DOHH2 (cell line): ENCODE data around the gene ARMC9.
A peak's percentile ranks its signal among the peaks of the same experiment; 100 is the strongest.

Experiments
- H3F3A ChIP-seq: fragments of 200-600 bp; sonication (generic), shearing (Covaris generic); 2 replicates; pipeline ENCODE4 v1.6.0; 2016; ENCODE audit warnings: antibody characterized with exemption, mild to moderate bottlenecking; ENCODE audit not compliant: control insufficient read depth, insufficient read depth
- H3K27ac ChIP-seq: fragments of 200-600 bp; sonication (generic); 2 replicates; pipeline ENCODE4 v1.5.1; 2014; ENCODE audit warnings: low read depth, mild to moderate bottlenecking, low read length, moderate library complexity
- H3K27me3 ChIP-seq: fragments of 200-600 bp; sonication (generic); 2 replicates; pipeline ENCODE4 v1.6.1; 2014; ENCODE audit warnings: mild to moderate bottlenecking, low read length, mixed read lengths; ENCODE audit not compliant: control insufficient read depth
- H3K36me3 ChIP-seq: fragments of 200-600 bp; sonication (generic); 2 replicates; pipeline ENCODE4 v1.6.1; 2014; ENCODE audit warnings: mild to moderate bottlenecking, low read length, moderate library complexity, mixed read lengths; ENCODE audit not compliant: control insufficient read depth
- H3K4me1 ChIP-seq: fragments of 200-600 bp; sonication (generic); 2 replicates; pipeline ENCODE4 v1.6.1; 2014; ENCODE audit warnings: mild to moderate bottlenecking, low read length, mixed read lengths; ENCODE audit not compliant: control insufficient read depth
- H3K4me2 ChIP-seq: fragments of 200-600 bp; sonication (generic); 2 replicates; pipeline ENCODE4 v1.6.0; 2014; ENCODE audit warnings: mild to moderate bottlenecking, low read length, moderate library complexity
- H3K4me3 ChIP-seq: fragments of 200-600 bp; sonication (generic); 2 replicates; pipeline ENCODE4 v1.5.1; 2014; ENCODE audit warnings: mild to moderate bottlenecking, low read length, mixed read lengths
- H3K79me2 ChIP-seq: fragments of 200-600 bp; sonication (generic); 2 replicates; pipeline ENCODE4 v1.6.1; 2014; ENCODE audit warnings: mild to moderate bottlenecking, low read length, mixed read lengths; ENCODE audit not compliant: control insufficient read depth
- H3K9me2 ChIP-seq: fragments of 200-600 bp; sonication (generic); replicated peaks from 2 replicates; pipeline ENCODE4 v1.6.1; 2014; ENCODE audit warnings: mild to moderate bottlenecking, low read length, mixed read lengths; ENCODE audit not compliant: control insufficient read depth
- H3K9me3 ChIP-seq: fragments of 200-600 bp; sonication (generic); 2 replicates; pipeline ENCODE4 v1.6.1; 2014; ENCODE audit warnings: antibody characterized with exemption, low read length, mixed read lengths; ENCODE audit not compliant: control insufficient read depth, insufficient read depth
- H4K20me1 ChIP-seq: fragments of 200-600 bp; sonication (generic); 2 replicates; pipeline ENCODE4 v1.6.0; 2014; ENCODE audit warnings: low read depth, mild to moderate bottlenecking, antibody characterized with exemption, low read length, moderate library complexity; ENCODE audit not compliant: control insufficient read depth, insufficient read depth
- EZH2phosphoT487 ChIP-seq: fragments of 200-600 bp; sonication (generic); IDR thresholded peaks from 2 replicates; pipeline ENCODE4 v1.6.1; 2017; ENCODE audit warnings: borderline replicate concordance, mild to moderate bottlenecking, antibody characterized with exemption, low read length, moderate library complexity, mixed read lengths
- TF ChIP-seq, protein P1 (sequence below): fragments of 200-600 bp; sonication (generic); IDR thresholded peaks from one replicate; pipeline ENCODE4 v1.5.1; 2014; ENCODE audit warnings: antibody characterized with exemption, mild to moderate bottlenecking, low read depth, low read length; ENCODE audit not compliant: poor library complexity, severe bottlenecking

ARMC9 gene

DNA sequence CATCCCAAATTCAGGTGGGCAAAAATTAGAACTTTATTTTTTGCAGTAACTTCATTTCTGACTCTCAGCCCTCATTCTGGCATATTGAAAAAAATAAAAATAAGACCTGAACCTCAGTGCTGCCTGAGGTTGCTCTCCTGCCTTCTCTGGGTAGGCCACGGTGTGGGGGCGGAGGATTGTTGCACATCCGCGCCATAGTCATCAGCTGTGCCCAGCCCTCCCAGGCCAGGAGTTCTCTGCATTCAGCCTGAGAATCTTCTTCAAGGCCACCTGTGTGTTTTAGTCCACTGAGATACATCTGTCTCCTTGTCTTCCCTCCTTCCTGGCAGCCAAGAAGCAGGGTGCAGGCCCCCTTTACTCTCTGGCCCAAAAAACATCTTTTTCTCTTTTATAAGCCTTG is 94.7 kb downstream of the ARMC9 start:
- peaks cover 53% of the 10 kb centered on the region for H3K4me1 ChIP-seq
- H3K79me2 ChIP-seq: no peaks in the 10 kb centered on the region
- H3K27me3 ChIP-seq: no peaks in the 10 kb centered on the region
- no peaks in the 10 kb centered on the region for H3K9me3 ChIP-seq
- H3K27ac ChIP-seq: no peak overlapping the region
- TF ChIP-seq EZH2phosphoT487: no peak
- TF ChIP-seq, protein P1, sequence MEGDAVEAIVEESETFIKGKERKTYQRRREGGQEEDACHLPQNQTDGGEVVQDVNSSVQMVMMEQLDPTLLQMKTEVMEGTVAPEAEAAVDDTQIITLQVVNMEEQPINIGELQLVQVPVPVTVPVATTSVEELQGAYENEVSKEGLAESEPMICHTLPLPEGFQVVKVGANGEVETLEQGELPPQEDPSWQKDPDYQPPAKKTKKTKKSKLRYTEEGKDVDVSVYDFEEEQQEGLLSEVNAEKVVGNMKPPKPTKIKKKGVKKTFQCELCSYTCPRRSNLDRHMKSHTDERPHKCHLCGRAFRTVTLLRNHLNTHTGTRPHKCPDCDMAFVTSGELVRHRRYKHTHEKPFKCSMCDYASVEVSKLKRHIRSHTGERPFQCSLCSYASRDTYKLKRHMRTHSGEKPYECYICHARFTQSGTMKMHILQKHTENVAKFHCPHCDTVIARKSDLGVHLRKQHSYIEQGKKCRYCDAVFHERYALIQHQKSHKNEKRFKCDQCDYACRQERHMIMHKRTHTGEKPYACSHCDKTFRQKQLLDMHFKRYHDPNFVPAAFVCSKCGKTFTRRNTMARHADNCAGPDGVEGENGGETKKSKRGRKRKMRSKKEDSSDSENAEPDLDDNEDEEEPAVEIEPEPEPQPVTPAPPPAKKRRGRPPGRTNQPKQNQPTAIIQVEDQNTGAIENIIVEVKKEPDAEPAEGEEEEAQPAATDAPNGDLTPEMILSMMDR: no peak
- no peaks in the 10 kb centered on the region for H3K9me2 ChIP-seq
- no peaks in the 10 kb centered on the region for H3K36me3 ChIP-seq
- H3F3A ChIP-seq: peaks cover 6% of the 10 kb centered on the region
- H3K4me3 ChIP-seq: no peak overlapping the region
- no peaks in the 10 kb centered on the region for H4K20me1 ChIP-seq
- no peak overlapping the region for H3K4me2 ChIP-seq

DNA sequence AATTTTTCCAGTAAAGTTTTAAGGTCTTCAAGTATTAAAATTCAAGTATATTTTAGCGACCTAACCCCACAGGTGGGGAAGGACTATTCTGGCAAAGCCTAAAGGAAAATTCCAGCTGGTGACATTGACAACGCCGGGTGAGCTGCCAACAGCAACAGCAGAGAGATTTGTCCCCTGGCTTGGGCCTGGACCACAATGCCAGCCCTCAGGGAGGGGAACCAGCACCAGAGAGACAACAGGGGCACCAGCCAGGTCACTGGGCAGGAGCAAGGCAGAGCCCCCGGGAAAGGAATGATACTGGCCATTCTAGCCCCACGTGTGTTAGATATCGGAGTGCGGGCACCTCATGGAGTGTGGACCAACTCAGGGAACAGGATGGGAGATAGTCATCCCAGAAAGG is 95.7 kb downstream of the ARMC9 start:
- H3K27me3 ChIP-seq: no peaks in the 10 kb centered on the region
- H3K79me2 ChIP-seq: no peaks in the 10 kb centered on the region
- H3K4me1 ChIP-seq: peaks cover 63% of the 10 kb centered on the region
- H4K20me1 ChIP-seq: no peaks in the 10 kb centered on the region
- no peaks in the 10 kb centered on the region for H3K9me3 ChIP-seq
- no peak overlapping the region for H3K27ac ChIP-seq
- H3K4me2 ChIP-seq: peak overlapping the region; percentile 4; the same call in 1 of the 2 replicates
- no peak overlapping the region for H3K4me3 ChIP-seq
- no peaks in the 10 kb centered on the region for H3K9me2 ChIP-seq
- TF ChIP-seq EZH2phosphoT487: no peak
- TF ChIP-seq, protein P1: no peak
- peaks cover 16% of the 10 kb centered on the region for H3F3A ChIP-seq
- H3K36me3 ChIP-seq: no peaks in the 10 kb centered on the region

DNA sequence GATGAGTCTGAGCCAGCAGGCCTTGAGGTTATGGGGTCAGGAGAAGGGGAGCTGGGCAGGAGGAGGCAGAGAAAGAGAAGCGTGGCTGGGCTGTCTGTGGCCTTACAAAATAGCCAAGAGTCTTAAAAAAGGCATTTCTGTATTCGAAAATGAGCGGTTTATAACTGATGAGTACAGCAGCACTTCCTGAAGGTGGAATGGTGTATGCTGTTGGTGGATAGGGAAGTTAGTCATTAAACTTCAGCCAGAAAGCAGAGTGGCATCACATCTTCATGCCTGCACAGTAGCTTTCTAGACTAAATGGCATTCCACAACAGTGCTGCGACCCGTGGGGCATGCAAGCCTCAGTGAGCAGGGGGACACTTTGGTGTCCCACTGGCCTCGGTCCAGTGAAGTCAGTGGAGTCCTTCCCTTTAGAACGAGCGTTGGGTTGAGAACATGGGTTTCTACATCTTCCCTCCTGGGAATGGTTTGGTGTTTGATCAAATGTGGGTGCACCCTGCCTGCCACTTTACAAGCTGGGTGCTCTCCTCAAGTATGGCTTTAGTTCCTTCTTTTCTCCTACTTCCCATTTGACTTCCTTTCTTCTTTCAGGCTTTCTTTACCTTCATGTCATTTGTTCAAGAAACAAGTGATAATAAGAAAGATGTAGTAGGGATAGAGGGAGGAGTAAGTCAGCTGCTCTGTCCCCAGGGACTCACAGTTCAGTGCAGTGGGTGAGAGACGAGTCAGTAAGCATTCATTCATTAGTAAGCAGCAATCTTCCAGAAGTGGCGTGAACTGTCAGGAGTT is 96.3 kb downstream of the ARMC9 start:
- H3K9me3 ChIP-seq: no peaks in the 10 kb centered on the region
- peaks cover 69% of the 10 kb centered on the region for H3K4me1 ChIP-seq
- H3K9me2 ChIP-seq: no peaks in the 10 kb centered on the region
- peaks cover 22% of the 10 kb centered on the region for H3F3A ChIP-seq
- no peaks in the 10 kb centered on the region for H3K79me2 ChIP-seq
- peak overlapping the region; percentile 83; the same call in 1 of the 2 replicates for H3K27ac ChIP-seq
- no peak for TF ChIP-seq EZH2phosphoT487
- TF ChIP-seq, protein P1: no peak
- no peaks in the 10 kb centered on the region for H3K36me3 ChIP-seq
- no peaks in the 10 kb centered on the region for H4K20me1 ChIP-seq
- peak overlapping the region; percentile 64 for H3K4me3 ChIP-seq
- H3K27me3 ChIP-seq: no peaks in the 10 kb centered on the region
- H3K4me2 ChIP-seq: peak overlapping the region; percentile 76
